Glomerular visceral epithelial cell (primary cell): Measurements from ENCODE around the gene STK32A.

Experiments used
- DNase-seq: peaks from one replicate; pipeline ENCODE4 v3.0.0-alpha.2; 2016; ENCODE audit errors: extremely low spot score

Gene STK32A

DNA sequence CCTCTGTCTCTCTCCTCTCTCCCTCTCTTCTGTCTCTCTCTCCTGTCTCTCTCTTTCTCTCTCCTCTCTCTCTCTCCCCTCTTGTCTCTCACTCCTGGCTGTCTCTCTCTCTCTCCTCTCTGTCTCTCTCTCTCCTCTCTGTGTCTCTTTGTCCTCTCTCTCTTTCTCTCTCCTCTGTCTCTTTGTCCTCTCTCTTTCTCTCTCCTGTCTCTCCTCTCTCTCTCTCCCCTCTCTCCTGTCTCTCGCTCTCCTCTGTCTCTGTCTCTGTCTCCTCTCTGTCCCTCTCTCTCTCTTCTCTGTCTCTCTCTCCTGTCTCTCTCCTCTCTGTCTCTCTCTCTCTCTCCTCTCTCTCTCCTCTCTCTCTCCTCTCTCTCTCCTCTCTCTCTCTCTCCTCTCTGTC, 25.0 kb downstream of the STK32A start:
- DNase-seq: no peak

DNA sequence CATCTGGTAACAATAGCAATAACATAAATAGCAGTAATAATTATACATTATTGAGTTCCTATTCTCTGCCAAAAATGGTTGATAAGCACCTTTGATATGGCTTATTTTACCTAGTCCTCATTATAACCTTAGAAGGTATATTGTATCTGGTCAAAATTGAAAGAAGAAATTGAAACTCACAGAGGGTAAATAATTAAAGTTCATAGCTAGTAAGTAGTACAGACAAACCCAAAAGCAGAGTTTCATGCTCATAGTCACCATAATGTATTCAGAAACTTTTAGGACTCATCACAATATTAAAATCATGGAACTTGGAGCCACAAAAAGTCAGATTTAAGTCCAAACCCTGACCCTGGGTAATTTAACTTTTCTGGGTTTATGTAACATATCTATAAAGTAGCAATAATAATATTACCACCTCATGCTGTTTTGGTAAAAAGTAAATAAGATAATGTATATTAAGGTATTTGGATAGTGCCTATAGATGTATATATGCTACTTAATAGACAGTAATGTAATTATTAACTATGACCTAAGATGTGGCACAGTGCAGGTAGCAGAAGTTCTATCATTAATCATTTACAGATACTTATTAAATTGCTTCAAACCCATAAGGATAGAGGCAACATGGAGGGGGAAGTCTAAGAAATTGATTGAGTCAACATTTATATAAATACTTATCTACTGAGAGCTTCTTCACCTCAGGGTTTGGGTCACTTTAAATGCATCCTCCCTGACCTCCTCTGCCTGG, 32.4 kb downstream of the STK32A start:
- DNase-seq: no peak

DNA sequence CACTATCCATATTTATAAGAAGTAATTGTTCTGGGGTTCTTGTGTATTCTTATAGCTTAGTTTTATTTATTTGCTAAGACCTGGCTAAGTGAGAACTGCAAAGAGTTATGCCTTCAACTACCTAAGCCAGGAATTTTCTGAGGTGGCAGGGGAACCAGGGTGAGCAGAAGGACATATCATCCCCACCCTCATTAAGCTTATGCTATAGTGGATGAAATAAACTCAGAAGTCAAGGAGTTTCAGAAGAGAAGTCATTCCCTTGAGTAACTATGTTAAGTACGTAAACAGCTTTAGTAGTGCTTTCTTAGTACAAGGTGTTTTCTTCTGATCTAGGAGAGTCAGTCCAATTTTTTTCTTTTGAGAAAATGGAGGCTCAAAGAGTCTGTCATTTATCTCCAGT, 41.7 kb downstream of the STK32A start:
- DNase-seq: no peak

DNA sequence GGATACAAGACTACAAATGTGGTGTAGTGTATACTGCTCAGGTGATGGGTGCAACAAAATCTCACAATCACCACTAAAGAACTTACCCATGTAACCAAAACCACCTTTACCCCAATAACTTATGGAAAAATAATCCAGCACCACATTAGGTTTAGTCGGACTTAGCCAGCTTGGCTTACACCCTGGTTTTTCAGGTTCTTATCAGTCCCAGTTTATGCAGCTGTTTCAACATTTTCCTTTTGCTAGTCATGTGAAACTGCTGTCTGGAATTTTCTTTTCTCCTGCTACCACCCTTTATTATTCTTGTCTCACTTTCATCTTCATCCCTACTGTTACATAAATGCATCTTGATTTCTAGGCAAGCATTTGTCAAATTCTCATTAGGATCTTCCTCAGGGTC, 51.5 kb downstream of the STK32A start:
- DNase-seq: no peak

DNA sequence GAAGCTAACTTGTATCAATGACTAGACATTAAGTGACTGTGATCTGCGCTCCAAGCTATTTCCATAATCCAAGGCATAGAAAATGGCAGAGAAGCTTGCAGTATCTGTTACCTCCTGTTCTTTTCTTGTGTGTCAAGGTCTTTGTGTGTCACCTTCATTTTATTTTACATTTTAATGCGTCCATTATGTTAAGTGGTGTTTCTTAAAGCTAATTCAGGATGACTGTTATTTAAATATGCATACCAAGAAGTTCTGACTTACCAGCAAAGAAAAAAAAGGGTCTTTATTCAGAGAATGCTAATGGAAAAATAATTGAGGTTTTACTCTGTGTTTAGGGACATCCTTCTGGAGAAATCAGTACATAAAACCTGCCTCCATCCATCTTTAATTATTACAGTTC, 52.3 kb downstream of the STK32A start:
- DNase-seq: no peak

DNA sequence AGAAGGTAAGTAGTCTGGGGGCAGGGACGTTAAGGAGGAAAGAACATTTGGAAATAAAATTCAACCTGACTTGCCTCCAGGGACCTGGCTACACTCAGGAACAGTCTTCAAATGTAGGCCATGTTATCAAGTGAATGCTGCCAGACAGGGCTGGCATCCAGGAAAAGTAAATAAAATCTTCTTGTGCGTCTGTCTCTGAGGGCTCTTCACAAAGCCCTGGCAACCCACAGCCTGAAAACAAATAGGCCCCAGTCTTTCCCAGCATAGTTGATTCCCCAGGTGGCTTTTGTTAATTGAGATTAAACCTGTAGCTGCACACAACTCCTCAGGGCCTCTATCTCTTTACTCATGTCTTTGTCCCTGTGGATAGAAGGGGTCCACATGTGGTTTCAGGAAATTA, 55.4 kb downstream of the STK32A start:
- DNase-seq: no peak

DNA sequence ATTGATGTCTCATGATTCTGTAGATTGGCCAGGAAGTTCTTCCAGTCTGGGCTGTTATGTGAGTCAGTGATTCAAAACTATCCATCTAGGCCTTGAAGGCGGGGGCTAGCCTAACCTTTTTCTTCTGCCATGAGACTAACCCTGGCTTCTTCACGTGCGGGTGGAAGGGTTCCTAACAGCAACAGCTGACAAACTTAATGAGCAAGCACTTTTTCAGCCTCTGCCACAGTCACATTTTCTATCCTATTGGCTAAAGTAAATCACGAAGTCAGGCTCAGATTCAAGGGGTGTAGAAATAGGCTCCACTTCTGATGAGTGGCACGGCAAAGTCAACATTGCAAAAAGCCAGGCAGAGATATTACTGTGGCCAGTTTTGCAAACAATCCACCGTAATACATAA, 68.4 kb downstream of the STK32A start:
- DNase-seq: no peak

DNA sequence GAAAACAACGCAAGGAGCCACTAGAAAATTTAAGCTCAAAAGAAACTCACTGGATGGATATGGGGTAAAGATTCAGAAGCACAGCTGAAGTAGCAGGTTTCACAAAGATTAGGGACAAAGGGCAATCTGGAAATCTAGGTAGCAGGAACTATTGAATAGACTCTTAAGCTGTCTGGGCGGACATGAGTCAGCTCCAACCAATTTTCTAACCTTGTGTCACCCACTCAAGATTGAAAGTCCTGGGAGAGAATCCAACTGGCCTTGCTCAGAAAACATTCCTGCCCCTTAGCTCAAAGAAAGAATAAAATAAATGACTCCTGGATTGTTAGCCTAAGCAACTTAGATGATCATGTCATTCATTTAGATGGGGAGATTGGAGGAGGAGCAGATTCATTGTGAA, 69.2 kb downstream of the STK32A start:
- peak; percentile 72 for DNase-seq

DNA sequence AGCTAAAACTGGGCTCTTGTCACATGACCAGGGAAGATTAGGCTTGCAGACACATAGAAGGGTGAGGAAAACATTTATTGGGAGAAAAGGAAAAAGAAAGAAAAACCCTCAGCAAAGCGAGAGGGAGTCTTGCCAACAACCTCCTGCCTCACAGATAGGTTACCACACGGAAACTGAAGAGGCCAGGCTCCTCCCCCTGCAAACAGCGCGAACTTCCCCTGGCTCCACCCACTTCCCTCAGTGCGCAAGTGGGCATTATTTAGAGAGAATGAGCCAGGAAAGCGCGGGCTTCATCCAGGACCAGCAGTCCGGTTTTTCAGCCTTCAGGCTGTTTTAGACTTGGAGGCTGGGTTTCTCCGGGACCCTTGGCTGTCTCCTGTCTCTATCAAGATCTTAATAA, 70.3 kb downstream of the STK32A start:
- no peak for DNase-seq

DNA sequence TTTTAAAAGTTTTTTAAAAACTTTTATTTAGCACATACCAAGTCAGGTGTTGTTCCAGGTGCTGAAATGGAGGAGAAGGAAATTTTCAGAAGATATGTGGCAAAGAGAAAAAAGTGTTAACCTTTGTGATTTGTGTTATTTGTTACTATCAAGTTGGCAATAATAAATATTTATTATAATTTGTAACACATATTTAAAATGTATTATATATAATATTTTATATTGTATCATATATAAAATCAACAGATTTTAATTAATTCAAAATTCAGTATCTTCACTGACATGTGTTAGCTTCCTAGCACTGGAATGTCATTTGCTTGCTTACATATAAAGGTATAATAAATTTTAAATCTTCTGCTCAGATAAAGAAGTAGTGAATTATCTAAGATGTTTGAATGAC, 71.5 kb downstream of the STK32A start:
- DNase-seq: no peak

DNA sequence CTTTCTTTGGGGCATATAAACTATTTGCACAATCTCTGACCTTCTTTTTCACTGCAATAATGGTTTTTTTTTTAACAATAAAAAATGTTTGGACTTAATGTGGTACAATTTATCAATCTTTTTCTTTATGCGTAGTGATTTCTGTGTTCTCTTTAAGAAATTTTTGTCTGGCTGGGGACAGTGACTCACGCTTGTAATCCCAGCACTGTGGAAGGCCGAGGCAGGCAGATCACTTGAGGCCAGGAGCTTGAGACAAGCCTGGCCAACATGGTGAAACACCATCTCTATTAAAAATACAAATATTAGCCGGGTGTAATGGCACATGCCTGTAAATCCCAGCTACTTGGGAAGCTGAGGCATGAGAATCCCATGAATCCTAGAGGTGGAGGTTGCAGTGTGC, 72.3 kb downstream of the STK32A start:
- DNase-seq: no peak

DNA sequence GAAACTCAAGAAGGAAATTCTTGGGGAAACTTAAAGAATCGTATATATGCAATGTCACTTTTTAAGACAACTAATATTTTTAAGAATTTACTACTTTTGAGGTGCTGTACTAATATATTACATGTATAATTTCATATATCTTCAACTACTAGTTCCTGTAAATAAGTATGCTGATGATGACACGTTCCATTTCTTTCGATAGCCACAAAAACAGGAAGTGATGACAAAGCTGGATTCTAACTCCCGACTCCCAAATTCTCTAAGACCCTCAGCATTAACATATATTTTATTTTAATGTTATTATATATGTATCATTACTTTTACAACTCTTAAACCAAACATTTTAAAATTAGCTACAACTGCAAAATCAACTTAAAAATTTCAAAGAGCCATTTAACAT, 74.8 kb downstream of the STK32A start:
- no peak for DNase-seq

DNA sequence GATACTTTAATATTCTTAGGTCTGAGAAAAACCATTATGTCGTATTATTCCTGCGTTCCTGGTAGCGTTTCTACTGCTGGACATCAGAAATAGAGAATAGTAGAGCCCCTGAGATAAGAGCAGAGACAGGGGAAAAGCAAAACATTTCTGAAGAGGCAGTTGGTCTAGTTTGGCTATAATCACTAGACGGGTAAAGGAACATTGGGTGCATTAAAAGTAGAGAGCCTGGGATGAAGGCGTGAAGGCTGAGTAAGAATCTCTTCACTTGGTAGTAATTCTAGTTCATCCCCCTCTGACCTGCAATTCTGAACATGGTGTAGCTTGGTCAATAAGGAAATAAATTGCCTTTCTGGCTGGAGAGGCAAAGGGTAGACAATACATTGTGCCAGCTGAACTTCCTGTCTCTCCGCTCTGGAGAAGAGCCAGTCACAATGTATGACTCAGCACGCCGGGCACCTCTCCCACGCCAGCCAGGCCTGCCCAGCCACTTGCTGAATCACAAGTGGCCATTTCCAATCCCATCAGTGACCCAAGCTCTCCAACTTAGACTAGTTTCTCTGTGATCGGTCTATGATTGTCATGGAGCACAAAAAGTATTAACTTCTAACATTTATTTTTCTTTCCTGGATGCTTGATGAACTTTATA, 75.4 kb downstream of the STK32A start:
- DNase-seq: peak; percentile 91

DNA sequence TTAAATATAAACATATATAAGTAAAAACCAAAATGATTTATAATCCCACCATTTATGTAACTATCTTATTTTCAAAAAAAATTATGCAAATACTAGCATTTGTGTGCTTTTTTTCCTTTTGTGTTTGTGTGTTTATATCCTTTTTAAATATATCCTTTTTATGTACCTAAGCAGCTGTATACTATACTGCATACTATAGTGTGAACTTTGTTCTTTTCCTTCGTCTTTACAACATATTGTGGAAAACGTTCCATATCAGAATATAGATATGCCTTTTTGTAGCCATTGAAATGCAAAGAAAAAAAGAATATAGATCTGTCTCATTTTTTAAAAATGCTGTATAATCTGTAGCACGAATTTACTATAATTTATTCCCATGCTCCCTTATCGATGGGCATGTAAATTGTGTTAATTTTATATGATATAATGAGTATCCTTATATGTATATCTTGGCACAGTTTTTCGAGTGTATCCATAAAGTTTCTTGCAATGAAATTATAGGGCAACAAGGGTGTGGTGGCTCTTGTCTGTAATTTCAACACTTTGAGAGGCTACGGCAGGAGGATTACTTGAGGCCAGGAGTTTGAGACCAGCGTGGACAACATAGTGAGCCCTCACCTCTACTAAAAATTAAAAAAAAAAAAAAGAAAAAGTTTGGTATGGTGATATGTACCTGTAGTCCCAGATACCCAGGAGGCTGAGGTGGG, 83.3 kb downstream of the STK32A start:
- no peak for DNase-seq

DNA sequence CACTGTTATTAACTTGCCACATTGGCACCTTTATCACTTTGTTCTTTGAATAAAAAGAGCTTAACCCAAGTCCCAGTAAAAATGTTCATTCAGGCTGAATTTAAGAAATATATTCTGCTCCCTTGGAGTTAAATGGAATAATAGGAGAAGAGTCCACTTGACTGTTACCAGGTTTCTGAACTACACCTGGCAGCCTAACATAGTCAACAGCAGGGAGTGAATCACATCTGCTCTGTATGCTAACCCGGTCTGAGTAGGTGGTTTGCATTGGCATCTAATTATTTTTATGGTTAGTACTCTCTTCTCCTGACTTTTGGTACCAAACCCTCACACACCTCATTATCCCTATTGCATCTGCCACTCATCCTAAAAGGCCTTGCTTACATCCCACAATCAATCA, 86.7 kb downstream of the STK32A start:
- no peak for DNase-seq

DNA sequence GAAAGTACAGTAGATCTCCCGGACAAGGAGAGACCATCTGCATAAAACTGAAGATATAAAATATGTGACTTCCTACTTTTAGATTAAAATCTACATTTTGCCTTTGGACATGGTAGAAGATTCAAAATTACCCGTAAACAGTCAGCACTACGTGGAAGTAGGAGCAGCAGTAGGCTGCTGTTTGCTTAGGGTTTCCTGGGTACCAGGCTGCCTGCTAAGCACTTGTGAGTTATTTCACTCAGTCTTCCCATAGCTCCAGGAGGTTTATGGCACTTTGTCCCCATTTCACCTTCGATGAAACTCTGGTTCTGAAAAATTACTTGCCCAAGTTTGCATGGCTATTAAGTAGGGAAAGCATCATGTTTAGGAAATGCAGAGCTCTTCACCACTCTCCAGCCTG, 92.6 kb downstream of the STK32A start:
- DNase-seq: no peak

DNA sequence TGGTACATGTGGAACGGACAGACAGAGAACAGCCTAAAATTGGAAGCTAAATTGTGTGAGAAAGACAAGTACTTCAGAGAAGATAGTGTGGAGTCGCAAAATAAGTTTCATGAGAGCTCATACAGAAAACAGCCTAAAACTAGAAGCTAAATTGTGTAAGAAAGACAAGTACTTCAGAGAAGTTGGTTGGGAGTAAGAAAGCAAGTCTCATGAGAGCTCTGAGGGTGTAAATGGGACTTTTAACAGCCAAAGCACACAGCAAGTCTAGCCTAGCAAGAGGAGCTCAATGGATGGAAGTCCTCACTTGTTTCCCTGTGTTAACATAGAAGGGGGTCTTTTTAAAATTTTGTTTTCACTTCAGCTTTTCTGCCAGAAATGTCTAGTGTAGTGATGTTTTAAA, 93.1 kb downstream of the STK32A start:
- DNase-seq: no peak

DNA sequence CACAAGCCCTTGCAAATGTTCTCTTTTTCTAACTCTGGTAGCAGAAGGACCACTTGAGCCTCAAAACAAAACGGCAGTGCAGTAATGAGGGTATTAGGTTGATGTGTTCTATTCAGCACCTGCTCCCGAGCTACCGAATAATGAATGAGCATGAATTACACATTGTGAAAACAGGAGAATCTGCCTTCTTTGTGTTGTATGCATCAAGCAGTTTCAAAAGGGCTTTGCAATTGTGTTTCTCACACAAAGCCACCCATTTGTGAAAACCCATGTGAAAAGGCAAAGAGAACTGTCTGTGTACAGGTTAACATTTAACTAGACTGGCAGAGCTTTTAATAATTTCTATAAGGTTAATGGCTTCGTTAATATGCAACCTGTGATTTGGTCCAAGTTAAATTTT, 97.8 kb downstream of the STK32A start:
- no peak for DNase-seq

DNA sequence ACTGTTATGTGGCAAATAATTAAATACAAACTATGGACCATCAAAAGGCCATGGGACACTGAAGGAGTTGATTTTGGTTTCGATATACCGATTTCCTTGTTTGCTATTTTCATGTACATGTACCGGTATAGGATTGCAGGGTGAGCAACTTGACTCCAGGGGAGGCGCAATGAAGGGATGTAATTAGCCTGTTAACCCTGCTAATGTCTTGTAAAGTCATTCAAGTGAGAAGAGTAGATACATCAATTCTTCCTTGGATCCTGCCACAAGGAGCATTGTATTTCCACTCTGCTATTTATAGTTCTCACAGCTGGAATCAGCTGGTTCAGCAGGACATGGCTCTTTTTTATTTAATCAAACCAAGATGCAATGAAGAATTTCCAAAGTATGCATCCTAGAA, 102.0 kb downstream of the STK32A start:
- DNase-seq: no peak

DNA sequence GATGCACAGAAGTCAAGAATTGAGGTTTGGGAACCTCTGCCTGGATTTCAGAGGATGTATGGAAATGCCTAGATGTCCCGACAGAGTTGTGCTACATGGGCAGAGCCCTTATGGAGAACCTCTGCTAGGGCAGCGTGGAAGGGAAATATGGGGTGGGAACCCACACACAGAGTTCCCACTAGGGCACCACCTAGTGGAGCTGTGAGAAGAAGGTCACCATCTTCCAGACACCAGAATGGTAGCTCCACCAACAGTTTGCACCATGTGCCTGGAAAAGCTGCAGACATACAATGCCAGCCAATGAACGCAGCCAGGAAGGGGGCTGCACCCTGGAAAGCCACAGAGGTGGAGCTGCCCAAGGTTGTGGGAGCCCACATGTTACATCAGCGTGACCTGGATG, 104.5 kb downstream of the STK32A start:
- no peak for DNase-seq

DNA sequence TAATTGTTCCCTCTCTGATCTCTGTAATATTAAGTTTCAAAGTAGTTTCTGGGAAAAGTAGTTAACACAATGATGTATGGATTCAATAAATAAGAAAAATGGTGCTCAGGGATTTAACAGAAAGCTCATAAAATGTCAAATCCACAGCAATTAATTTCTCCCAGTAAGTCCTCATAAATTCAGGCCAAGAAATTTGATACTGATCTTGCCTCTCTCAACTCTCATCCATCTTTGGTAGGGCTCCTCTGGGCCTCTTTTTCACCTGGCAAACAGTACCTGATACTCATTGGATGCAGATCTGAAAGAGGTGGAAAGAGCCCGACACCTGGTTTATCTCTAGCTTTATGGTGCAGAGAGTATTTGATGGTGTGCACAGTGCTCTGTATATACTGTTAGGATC, 106.1 kb downstream of the STK32A start:
- no peak for DNase-seq

DNA sequence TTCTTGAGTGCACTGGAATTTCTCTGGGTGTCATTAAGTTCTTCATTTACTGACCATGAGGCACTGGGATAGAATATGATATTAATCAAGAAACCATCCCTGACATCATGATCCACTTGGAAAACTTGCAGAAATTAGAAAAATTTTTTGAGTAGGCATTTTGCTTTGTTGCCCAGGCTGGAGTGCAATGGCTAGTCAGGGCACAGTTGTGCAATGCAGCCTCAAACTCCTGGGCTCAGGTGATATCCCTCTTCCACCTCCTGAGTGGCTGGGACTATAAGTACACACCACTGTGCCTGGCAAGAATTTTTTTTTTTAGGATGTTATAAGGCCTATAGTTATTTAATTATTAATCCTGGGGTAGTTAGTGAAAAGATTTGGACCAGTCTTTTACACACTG, 106.5 kb downstream of the STK32A start:
- DNase-seq: no peak

DNA sequence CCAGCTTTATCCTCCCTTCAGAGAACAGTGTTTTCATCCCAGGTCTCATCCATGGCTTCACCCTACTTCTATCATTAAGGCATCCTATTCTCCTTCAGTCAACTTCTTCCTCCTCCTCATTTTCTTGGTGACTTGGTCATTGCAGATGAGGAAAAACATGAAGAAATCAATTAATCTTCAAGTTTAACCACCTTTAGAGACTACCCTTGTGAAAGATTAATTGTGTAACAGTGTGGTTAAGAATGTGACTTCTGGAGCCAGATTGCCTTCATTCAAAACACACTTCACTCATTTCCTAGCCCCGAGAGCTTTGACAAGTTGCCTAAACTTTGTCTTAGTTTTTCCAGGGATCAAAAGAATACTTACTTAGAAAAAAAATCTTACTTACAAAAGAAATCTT, 110.0 kb downstream of the STK32A start:
- DNase-seq: no peak
